Left ventricle myocardium inferior (tissue), 1 donor: ENCODE data around the gene TACR2. TPM values are rescaled to one million over a fixed set of nuclear protein-coding genes. Genes with fewer than 3 reads are reported as not detected.

Experiments
- DNase-seq: peaks from one replicate; pipeline ENCODE4 v3.0.0-alpha.2; 2020
- H3K27ac ChIP-seq: fragments of 200-600 bp; replicated peaks from 2 replicates; pipeline ENCODE4 v1.8.0; 2021
- H3K27me3 ChIP-seq: fragments of 200-600 bp; 2 replicates; pipeline ENCODE4 v1.8.0; 2021; ENCODE audit warnings: low read depth
- H3K36me3 ChIP-seq: fragments of 200-600 bp; 2 replicates; pipeline ENCODE4 v1.8.0; 2021
- H3K4me1 ChIP-seq: fragments of 200-600 bp; 2 replicates; pipeline ENCODE4 v1.8.0; 2021
- H3K4me3 ChIP-seq: fragments of 200-600 bp; 2 replicates; pipeline ENCODE4 v1.8.0; 2021; ENCODE audit warnings: mild to moderate bottlenecking, moderate library complexity
- H3K9me3 ChIP-seq: fragments of 200-600 bp; replicated peaks from 2 replicates; pipeline ENCODE4 v1.8.0; 2021
- CTCF ChIP-seq: fragments of 200-600 bp; IDR thresholded peaks from 2 replicates; pipeline ENCODE4 v1.8.0; 2021; ENCODE audit warnings: antibody characterized with exemption, mild to moderate bottlenecking, borderline replicate concordance
- intact Hi-C: fragments of 100-400 bp; cut with micrococcal nuclease; formaldehyde crosslinking; loops from one replicate; pipeline ENCODE4 v1.11.0; 2022
- total RNA-seq: library from RNA; stranded (reverse); fragmentation: NEBNext Ultra II Directional; extraction: Animal tissue kit (Norgen Biotek cat#: 25700); gene quantifications from one replicate; pipeline ENCODE4 v1.2.1, GENCODE V29; 2021
- donor health status: DM: no; HTN: yes; CAD: no; lungs with severe emphysema.

TACR2 gene
- total RNA-seq, 1 donor from 2014 or later: not detected

- Histone ChIP-seq H3K27me3 (no peaks in the 10 kb centered on the region), H3K9me3 (no peaks in the 10 kb centered on the region), H3K27ac (no peak overlapping the region), H3K4me3 (no peak overlapping the region), H3K4me1 (peaks cover 3% of the 10 kb centered on the region), H3K36me3 (no peaks in the 10 kb centered on the region)
- intact Hi-C loops: loop anchor here (5.0 to 10.0 kb wide), 2 partner anchors 79 to 207 kb away; partner anchors contain the start of gene FAM241B
- DNase-seq: no peak
- no peak for TF ChIP-seq CTCF
Observed at GRCh38 chr10:69428165-69428564, 11.4 kb upstream of the TACR2 start.

GRCh38 chr10:69426376-69426727, 9.6 kb upstream of the TACR2 start:
- Histone ChIP-seq H3K4me3 (no peak overlapping the region), H3K27ac (peak overlapping the region; percentile 29), H3K4me1 (peaks cover 14% of the 10 kb centered on the region), H3K36me3 (no peaks in the 10 kb centered on the region), H3K27me3 (no peaks in the 10 kb centered on the region), H3K9me3 (no peaks in the 10 kb centered on the region)
- intact Hi-C loops: loop anchor here (5.0 to 10.0 kb wide), 2 partner anchors 81 to 208 kb away; partner anchors contain the start of gene FAM241B
- no peak for DNase-seq
- TF ChIP-seq CTCF: no peak

DNA sequence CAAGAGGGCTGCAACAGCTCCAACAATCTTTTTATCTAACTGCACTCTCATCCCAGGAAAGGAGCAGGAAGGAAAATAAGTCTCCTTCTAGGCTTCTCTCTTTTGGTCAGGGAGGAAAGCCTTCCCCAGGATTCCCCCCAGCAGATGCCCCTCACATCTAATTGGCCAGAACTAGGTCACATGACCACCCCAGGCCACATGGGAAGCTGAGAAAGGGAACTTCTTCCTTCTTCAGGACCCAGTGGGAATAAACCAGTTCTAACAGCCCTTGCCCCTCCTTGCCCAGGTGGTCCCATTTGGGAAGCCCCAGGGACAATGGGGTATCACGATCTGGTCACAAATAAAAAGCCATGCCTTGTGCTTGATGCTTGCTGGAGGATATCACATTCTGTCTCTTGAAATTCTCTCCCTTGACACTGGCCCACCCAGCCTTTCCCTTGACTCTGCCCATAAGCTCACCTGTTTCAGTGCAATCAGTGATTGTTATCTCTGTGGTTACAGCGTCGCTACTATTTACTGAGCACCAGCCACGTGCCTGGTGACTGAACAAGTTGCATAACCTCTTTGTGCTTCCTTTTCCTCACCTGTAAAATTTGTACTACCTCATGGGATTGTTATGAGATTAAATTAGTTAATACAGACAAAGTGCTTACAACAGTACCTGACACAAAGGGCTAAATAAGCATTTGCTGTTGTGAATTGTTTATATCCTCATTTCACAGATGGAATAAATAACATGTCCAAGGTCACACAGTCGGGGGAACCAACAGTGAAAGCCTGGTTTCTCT, 9.0 kb upstream of the TACR2 start:
- Histone ChIP-seq H3K27me3 (no peaks in the 10 kb centered on the region), H3K27ac (peak overlapping the region; percentile 29), H3K9me3 (no peaks in the 10 kb centered on the region), H3K4me1 (peaks cover 14% of the 10 kb centered on the region), H3K36me3 (no peaks in the 10 kb centered on the region), H3K4me3 (no peak overlapping the region)
- TF ChIP-seq CTCF: no peak
- intact Hi-C loops: loop anchor here (5.0 to 10.0 kb wide), 2 partner anchors 82 to 209 kb away; partner anchors contain the start of gene FAM241B
- DNase-seq: no peak

- Histone ChIP-seq H3K36me3 (no peaks in the 10 kb centered on the region), H3K4me1 (peaks cover 14% of the 10 kb centered on the region), H3K27ac (no peak overlapping the region), H3K27me3 (no peaks in the 10 kb centered on the region), H3K9me3 (no peaks in the 10 kb centered on the region), H3K4me3 (no peak overlapping the region)
- DNase-seq: no peak
- intact Hi-C loops: loop anchor here (5.0 to 10.0 kb wide), 2 partner anchors 82 to 210 kb away; partner anchors contain the start of gene FAM241B
- TF ChIP-seq CTCF: no peak
Observed at GRCh38 chr10:69425041-69425440, 8.3 kb upstream of the TACR2 start.

- intact Hi-C loops: loop anchor here (10.0 kb wide), 1 partner anchor 212 kb away; the partner anchor contains the start of gene FAM241B
- H3K9me3 ChIP-seq: no peaks in the 10 kb centered on the region
- peaks cover 14% of the 10 kb centered on the region for H3K4me1 ChIP-seq
- H3K27ac ChIP-seq: peak overlapping the region; percentile 76
- H3K27me3 ChIP-seq: no peaks in the 10 kb centered on the region
- no peaks in the 10 kb centered on the region for H3K36me3 ChIP-seq
- TF ChIP-seq CTCF: no peak
- DNase-seq: no peak
- no peak overlapping the region for H3K4me3 ChIP-seq
Observed at GRCh38 chr10:69422676-69423075, 6.0 kb upstream of the TACR2 start.
